Stimulated activated CD4-positive, alpha-beta T cell treated with anti-CD3 and anti-CD28 coated beads, Interleukin-4, amount 100 ng/mL, for 24 hours (primary cell): Measurements from ENCODE around the gene RPS8.
"Not testable (repeated sequence)": the region's sequence is repeated elsewhere in the genome, so short reads cannot be mapped to it uniquely, and the experiment has no call there.

Source experiments
- DNase-seq: peaks from one replicate; pipeline ENCODE4 v3.0.0-alpha.2; 2020

The RPS8 gene

DNA sequence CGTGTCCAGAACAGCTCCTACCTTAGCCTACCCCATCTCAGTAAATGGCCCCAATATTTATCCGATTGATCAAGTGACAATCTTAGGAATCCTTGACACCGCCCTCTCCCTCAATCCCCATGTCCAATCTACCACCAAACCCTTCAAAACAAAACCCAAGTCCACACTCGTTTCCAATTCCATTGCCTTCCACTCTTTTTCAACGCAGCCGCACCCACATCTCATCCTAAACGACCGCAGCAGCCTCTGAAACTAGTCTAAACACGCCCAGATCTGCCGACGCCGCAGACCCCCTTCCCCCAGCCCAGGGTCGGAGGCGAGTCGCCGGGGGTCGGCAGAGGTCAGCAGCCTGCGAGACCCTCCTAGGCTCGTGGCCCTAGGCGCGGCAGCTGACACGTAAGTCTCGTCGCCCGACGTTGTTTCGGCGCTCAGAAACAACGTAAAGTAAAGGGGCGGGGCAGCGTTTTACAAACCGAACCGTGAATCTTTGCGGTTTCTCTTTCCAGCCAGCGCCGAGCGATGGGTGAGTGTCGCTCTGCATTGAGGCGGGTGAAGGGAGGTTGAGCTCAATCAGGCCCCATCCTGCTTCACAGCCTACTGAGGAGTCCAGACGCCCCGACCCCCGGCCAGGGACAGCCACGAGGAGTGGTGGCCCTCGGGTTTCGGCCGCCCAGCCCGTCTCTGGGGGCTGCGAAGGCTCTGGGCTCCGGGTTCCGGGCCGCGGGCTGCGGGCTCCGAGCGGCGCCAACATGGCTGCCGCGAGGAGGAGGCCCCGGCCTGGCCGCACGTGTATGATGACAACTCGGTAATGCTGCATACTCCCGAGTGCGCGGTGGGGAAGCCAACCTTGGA, at the start of gene RPS8:
Gene RPS8 (plus strand): TSS at position 463 of the 852 bp plus-strand sequence. CDS start 57 bp downstream, at position 520.
- DNase-seq, result peak; percentile 93

DNA sequence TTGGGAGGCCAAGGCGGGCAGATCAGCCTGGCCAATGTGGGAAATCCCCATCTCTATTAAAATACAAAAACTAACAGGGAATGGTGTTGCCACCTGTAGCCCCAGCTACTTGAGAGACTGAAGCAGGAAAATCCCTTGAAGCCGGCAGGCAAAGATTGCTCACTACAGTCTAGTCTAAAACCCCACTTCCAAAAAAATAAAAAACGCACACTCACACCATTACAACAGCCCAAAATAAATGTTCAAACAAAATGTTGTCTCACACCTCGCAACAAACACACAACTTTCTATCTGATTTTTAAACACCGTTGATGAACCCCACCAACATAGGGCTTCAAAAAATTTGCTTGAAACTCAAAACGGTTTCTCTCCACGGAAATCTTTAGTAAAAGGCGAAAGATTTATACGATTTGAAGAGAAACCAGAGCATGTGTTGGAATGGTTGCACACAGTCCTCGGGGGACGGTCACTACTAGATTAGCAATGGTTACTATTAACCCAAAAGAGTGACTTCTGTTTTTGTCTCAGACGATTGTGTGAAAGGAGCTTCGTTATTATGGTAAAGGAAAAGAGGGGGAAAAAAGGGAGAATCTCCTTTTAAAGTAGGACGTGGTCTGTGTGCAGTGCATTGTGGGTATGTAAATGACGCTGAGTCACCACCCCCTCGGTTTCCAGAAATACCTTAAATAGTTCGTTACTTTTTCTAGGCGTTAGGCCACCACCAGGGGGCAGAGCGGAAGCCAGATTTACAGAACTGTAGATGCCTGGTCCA, 44.4 kb upstream of the RPS8 start, which contains the start of gene RNU5D-1:
Gene RNU5D-1 (minus strand): TSS at position 430 of the 772 bp plus-strand sequence.
- DNase-seq, result peak; percentile 97

- no peak for DNase-seq
Observed at GRCh38 chr1:44733365-44733764, 42.0 kb upstream of the RPS8 start.

GRCh38 chr1:44733784-44734183, 41.6 kb upstream of the RPS8 start:
- no peak for DNase-seq

DNA sequence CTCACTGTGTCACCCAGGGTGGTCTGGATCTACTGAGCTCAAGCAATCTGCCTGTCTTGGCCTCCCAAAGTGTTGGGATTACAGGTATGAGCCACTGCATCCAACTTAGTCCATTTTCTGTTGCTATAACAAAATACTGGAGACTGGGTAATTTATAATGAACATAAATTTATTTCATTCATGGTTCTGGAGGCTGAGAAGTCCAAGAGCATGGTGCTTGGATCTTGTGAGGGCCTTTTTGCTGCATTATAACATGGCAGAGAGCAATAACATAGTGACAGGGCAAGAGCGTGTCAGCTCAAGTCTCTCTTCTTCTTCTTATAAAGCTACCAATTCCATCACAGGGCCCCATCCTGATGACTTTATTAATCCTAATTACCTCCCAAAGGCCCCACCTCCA, 39.3 kb upstream of the RPS8 start:
- DNase-seq, result no peak

GRCh38 chr1:44738953-44739306, 36.4 kb upstream of the RPS8 start:
- DNase-seq, result not testable (repeated sequence)

GRCh38 chr1:44739307-44740178, 35.8 kb upstream of the RPS8 start, which contains the start of gene KIF2C:
Gene KIF2C, plus strand, starts transcription at chr1:44739837. Its CDS starts 96 bp downstream, at chr1:44739933.
- peak; percentile 98 for DNase-seq

GRCh38 chr1:44740179-44740617, 35.1 kb upstream of the RPS8 start:
- no peak for DNase-seq

DNA sequence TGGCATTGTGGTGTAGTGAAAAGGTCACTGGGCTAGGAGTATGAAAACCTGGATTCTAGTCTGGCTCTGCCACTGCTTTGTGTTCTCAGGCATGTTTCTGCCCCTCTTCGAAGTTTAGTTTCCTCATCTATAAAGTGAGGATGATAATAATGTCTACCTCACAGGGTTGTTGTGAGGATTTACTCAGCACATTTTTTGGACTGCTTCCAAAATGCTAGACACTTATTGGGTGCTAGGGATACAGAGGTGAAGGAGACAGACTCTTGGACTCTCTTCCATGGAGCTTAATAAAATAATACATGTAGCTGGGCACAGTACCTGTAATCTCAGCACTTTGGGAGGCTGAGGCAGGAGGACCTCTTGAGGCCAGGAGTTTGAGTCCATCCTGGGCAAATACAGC, 32.1 kb upstream of the RPS8 start:
- no peak for DNase-seq

GRCh38 chr1:44747878-44748277, 27.5 kb upstream of the RPS8 start:
- no peak for DNase-seq

DNA sequence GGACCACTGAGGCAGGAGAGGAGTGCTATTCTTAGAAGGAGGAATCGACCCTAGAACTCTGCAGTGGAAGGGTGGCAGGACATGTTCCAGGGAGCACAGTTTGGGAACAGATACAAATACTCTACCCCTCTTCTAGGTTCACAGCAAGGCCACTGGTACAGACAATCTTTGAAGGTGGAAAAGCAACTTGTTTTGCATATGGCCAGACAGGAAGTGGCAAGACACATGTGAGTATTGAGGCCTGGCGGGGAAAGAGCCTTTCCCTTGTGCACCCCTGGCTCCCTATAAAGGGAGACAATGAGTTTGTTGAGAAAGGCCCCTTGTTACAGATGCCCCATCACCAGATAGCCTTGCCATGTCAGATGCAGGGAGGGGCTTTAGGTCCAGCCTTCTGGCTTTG, 17.9 kb upstream of the RPS8 start:
- DNase-seq, result no peak

DNA sequence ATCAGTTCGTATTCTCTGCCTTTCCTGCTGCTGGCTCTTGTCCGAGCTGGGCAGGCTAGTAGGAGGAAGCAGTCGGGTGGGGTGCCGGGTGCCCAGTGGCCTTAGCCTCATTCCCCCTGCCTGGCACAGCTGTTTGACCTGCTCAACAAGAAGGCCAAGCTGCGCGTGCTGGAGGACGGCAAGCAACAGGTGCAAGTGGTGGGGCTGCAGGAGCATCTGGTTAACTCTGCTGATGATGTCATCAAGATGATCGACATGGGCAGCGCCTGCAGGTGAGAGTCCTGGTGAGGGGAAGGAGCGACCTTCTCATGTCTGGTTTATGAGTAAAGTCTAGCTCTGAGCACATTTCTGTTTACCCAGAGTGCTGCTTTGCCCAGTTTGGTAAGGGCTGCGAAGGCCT, 16.3 kb upstream of the RPS8 start:
- DNase-seq, result no peak

DNA sequence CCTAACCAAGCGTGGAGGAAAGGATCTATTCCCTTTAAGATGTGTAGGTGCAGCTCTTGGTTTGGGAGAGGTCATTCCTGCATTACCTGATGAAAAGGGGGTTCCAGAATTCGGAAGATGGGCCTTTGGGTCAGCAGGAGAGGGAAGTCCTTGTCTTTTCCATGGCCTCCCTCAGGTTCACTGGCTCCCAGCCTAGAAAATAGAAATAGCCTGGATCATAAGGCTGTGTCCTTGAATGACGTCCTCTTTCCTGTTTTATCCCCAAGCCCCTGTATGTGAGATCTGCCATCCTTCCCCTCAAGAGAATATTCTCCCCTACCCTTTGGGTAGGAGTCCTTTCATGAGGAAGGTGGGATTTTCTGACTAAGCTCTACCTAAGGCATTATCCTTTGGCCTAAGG, 14.5 kb upstream of the RPS8 start:
- no peak for DNase-seq

- not testable (repeated sequence) for DNase-seq
Observed at GRCh38 chr1:44766421-44766820, 8.9 kb upstream of the RPS8 start.

DNA sequence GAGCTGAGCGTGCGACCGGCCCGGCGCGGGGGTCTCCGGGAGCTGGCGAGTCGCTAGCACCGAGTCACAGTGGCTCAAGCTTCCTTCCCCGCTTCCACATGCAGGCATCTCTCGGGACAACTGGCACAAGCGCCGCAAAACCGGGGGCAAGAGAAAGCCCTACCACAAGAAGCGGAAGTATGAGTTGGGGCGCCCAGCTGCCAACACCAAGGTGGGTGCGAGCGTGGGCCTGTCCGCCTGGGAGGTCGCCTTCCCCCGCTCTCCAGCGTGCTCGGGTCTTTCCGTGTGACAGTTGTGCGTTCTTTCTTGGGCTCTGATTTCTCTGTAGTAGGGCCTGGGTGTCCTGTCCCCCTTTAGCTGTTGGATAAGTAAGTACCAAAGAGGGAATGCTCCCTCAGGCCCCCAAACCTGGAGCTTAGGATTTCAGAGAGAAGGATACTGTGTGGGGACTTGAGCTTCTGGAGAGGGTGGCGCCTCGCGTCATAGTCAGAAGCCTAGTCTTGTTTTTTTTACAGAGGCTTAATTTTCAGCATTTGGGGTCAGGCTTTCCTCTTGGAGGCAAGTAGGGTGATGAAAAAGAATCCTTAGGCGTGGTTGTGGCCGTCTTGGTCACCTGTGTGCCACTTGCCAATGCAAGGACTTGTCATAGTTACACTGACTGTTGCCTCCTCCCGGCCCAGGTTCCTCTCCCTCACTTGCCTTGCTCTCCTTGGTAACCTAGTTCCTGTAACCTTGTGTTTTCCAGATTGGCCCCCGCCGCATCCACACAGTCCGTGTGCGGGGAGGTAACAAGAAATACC, 790 bp downstream of the RPS8 start:
- peak; percentile 43 for DNase-seq

DNA sequence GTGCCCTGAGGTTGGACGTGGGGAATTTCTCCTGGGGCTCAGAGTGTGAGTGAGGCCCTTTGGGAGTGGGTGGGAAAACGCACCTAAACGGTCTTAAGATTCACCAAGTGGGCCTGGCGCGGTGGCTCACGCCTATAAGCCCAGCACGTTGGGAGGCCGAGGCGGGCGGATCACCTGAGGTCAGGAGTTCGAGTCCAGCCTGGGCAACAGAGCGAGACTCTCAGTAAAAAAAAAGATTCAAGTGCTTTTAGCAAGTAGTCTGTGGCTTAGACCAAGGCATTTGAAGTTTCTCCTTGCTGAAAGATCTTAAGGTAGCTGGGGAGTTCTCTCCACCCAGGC, 1.4 kb downstream of the RPS8 start:
- no peak for DNase-seq

GRCh38 chr1:44777547-44777946, 2.2 kb downstream of the RPS8 start:
- no peak for DNase-seq

GRCh38 chr1:44777969-44778635, 2.8 kb downstream of the RPS8 start:
- no peak for DNase-seq

GRCh38 chr1:44778705-44779576, 3.6 kb downstream of the RPS8 start:
- DNase-seq, result no peak

- DNase-seq, result no peak
Observed at GRCh38 chr1:44780583-44781121, 5.3 kb downstream of the RPS8 start.
